GM18526 (cell line): ENCODE measurements around the gene DAAM1.

ENCODE experiments used
- POLR2A ChIP-seq: IDR thresholded peaks from 3 replicates; pipeline ENCODE4 v1.6.1; 2011; ENCODE audit not compliant: insufficient read length; ENCODE audit errors: extremely low read depth

The DAAM1 gene

GRCh38 chr14:59356767-59357166 is 168.3 kb downstream of the DAAM1 start:
- no peak for TF ChIP-seq POLR2A

- no peak for TF ChIP-seq POLR2A
Observed at GRCh38 chr14:59358102-59358501, 169.6 kb downstream of the DAAM1 start.

- TF ChIP-seq POLR2A, result no peak
Observed at GRCh38 chr14:59358784-59359183, 170.3 kb downstream of the DAAM1 start.

- TF ChIP-seq POLR2A, result no peak
Observed at GRCh38 chr14:59359431-59360124, 171.1 kb downstream of the DAAM1 start.

- no peak for TF ChIP-seq POLR2A
Observed at GRCh38 chr14:59360233-59360632, 171.8 kb downstream of the DAAM1 start.

- TF ChIP-seq POLR2A, result no peak
Observed at GRCh38 chr14:59360923-59361794, 172.7 kb downstream of the DAAM1 start.

GRCh38 chr14:59362513-59362912 is 174.0 kb downstream of the DAAM1 start:
- TF ChIP-seq POLR2A, result no peak

GRCh38 chr14:59363531-59364226 is 175.2 kb downstream of the DAAM1 start:
- TF ChIP-seq POLR2A, result no peak

GRCh38 chr14:59370158-59370742 is 181.8 kb downstream of the DAAM1 start:
- no peak for TF ChIP-seq POLR2A

GRCh38 chr14:59371771-59372170 is 183.3 kb downstream of the DAAM1 start:
- TF ChIP-seq POLR2A, result no peak

GRCh38 chr14:59374048-59374447 is 185.6 kb downstream of the DAAM1 start:
- TF ChIP-seq POLR2A, result no peak

- no peak for TF ChIP-seq POLR2A
Observed at GRCh38 chr14:59376686-59377085, 188.2 kb downstream of the DAAM1 start.

- no peak for TF ChIP-seq POLR2A
Observed at GRCh38 chr14:59377491-59377890, 189.0 kb downstream of the DAAM1 start.

- TF ChIP-seq POLR2A, result no peak
Observed at GRCh38 chr14:59377991-59378601, 189.6 kb downstream of the DAAM1 start.

- TF ChIP-seq POLR2A, result no peak
Observed at GRCh38 chr14:59389936-59390335, 201.5 kb downstream of the DAAM1 start.

- no peak for TF ChIP-seq POLR2A
Observed at GRCh38 chr14:59391388-59391787, 202.9 kb downstream of the DAAM1 start.

- no peak for TF ChIP-seq POLR2A
Observed at GRCh38 chr14:59394268-59394667, 205.8 kb downstream of the DAAM1 start.
